ACHN (cell line): ENCODE results near the gene SLC23A1.
"Not testable (repeated sequence)": the region's sequence is repeated elsewhere in the genome, so short reads cannot be mapped to it uniquely, and the experiment has no call there.

Experiments
- DNase-seq: peaks from one replicate; pipeline ENCODE4 v3.0.0-alpha.2; 2015
- in situ Hi-C: cut with HindIII; loops from 2 replicates; pipeline ENCODE4 v1.10.0; 2017; ENCODE audit warnings: low sequenced_read_pairs, low pct_ligation_motif_present, low pct_unique_long_range_greater_than_20kb

SLC23A1 gene

DNA sequence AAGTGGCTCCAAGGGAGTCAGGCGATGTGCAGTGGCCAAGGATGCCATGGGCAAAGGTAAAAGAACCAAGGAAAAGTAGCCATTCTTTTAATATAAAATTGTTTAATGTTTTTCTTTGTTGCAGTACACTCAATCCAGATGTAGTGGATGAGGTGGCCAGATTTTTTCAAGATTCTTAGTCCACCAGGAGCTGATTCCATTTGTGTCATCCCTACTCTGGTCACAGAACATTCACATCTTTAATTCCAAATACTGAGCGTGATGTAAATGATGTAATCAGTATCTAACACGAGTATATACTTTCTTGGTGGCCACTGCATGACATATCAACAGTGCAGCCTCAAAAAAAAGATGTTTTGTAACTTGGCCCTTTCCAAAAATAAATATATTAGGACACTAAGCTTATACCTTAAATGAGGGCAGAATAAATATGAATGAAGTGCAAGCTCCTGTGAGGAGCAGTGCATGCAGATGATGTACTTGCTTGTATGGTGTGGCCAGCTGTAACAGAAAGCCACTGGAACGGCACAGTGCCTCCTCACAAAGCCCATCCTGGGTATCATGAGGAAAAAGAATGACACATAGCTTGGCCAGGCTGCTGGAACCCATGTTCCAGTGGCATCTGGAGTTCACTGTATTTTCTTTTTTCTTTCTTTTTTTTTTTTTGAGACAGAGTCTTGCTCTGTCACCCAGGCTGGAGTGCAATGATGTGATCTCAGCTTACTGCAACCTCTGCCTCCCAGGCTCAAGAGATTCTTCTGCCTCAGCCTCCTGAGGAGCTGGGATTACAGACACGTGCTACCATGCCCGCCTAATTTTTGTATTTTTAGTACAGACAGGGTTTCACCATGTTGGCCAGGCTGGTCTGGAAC, 27.3 kb upstream of the SLC23A1 start:
- no peak for DNase-seq
- in situ Hi-C loops = no loop called here

DNA sequence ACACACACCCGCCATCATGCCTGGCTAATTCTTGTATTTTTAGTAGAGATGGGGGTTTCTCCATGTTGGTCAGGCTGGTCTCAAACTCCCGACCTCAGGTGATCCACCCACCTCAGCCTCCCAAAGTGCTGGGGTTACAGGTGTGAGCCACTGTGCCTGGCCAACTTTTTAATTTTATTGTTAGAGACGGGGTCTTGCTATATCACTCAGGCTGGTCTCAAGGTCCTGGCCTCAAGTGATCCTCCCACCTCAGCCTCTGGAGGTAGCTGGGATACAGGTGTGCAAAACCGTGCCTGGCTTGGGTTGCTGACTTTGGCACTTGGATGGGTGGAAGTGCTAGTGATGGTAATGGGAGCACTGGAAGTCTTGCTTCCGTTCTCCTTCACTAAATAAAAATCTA, 26.0 kb upstream of the SLC23A1 start:
- in situ Hi-C loops, DNase-seq: not testable (repeated sequence)

DNA sequence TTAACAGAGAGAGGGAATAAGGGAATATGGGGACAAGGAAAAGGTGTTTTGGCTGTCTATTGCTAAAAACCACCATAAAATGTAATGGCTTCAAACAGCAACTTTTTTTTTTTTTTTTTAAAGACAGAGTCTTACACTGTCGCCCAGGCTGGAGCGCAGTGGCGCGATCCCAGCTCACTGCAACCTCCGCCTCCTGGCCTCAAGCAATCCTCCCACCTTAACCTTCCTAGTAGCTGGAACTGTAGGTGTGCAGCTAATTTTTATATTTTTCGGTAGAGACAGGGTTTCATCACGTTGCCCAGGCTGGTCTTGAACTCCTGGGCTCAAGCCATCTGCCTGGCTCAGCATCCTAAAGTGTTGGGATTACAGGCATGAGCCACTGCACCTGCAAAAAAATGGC, 25.1 kb upstream of the SLC23A1 start:
- DNase-seq = no peak
- in situ Hi-C loops = no loop called here

DNA sequence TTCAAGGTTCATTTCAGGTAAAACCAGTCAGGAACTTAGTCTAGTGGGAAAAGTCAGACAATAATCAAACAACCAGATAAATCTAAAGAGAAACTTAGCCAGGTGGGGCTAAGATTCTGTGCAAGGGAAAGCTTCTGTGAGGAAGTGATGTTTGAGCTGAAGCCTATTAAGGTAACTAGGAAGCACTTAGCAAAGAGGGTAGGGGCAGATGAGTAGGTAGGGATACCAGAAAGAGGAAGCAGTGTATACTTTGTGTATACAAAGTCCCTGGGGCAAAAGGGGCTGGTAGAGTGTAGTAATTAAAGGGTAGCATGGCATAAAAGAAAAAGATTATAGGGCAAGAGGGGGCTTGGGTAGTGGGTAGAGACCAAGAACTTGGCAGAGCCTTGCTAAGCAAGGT, 24.4 kb upstream of the SLC23A1 start:
- in situ Hi-C loops = no loop called here
- DNase-seq = no peak

DNA sequence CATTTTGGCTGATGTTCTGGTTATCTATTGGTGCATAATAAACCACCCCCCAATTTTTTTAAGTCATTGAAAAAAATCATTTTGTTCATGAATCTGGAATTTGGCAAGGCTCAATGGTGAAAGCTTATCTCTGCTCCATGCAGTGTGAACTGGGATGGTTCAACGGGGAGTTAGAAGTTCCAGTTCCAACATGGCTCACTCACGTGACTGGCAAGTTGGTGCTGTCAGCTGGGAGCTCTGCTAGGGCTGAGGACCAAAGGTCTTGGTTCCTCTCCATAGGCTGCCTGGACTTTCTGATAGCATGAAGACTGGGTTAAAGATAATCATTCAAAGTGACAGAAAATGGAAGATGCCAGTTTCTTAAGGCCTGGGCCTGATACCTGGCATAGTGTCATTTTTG, 23.9 kb upstream of the SLC23A1 start:
- in situ Hi-C loops = no loop called here
- DNase-seq = no peak

DNA sequence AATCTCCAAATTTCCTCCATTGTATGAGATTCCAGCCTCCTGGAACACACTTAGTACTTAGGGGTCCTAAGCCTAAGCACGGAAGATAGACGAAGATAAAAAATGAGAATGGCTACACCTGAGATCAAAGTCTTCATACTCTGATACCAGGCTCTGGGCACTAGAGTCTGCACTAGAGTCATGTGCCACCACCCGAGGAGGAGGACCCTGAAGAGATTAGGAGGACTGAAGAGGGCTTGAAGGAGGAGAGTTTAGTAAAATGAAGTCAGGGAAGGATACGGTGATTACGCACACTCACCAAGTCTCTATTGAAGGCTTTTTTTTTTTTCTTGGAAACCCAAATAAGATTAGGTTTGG, 21.4 kb upstream of the SLC23A1 start:
- in situ Hi-C loops = no loop called here
- DNase-seq = no peak

DNA sequence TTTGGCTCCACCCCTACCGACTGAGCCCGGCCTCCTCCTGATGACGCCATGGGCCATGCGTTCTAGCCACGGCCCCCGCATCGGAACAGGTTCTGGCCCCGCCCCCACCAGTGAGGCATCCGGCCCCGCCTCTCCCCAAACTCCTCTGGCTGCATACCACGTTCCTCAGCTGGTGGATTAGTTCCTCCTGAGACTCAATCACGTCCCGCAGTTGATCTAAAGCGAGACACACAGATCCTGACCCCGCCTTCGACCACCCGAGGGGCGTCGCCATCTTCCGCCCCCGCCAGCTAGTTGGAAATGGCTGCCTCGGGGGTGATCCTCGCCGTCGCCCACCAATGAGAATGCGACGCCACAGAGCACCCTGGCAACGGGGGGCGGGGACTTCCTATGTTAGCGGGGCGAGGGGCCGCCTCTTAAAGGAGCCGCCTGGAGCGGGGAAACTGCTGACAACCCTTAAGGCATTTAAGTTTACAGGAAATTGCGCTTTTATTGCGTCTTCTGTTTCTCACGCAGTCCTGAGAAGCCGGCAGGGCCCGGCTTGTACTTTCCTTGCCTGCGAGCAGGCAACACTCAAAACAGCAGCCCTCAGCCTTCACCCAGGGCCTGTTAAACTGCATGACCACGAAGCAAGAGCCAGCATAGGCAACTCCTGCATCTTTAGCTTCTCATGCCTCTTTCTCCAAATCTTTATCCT, 20.8 kb upstream of the SLC23A1 start, which contains the start of gene SPATA24:
Gene SPATA24, minus strand, starts transcription at position 303 of the 697 bp plus-strand sequence. Its CDS starts 29 bp downstream, at position 274.
- in situ Hi-C loops = no loop called here
- peak; percentile 93 for DNase-seq

DNA sequence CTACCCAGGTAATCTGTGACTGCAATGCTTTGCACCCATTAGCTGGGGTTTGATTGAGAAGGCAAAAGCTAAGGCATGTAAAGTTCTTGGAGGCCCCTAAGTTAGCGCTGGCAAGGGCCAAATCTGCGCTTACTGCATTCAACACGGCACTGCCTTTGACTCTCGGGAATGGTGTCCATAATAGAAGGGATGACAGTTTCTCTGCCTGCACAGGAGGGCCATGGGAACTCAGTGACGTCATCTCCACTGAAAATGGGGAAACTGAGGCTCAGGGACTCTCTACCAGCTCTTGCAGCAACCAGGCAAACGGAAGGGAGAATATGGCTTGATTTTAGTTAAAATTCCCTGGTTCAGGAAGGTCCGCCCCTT, 20.3 kb upstream of the SLC23A1 start:
- in situ Hi-C loops = no loop called here
- no peak for DNase-seq

DNA sequence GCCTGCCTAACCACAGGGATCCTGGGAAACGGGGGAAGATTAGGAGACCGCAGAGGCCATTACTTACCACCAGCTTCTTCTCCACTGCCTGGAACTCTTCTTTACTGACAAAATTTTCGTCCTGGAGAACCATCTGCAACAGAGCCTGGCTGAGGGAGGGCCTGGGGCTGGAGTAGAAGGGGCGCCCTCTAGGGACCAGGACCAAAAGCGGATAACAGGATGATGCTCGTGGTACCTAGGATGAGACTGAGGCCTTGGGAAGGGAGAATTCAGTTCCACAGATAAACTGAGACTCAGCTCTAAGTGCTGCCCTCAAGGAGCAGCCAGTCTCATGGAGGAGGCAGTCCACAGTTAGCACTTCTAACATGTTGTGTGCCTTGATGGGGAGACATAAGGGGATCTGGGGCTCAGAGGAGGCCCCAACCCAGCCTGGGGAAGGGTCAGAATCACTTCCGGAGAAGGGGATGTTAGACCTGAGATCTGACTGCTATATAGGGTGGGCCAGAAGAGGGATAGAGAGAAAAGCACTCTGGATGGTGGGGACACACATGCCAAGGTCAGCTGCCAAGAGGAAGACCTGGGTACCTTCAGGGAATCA, 19.6 kb upstream of the SLC23A1 start:
- in situ Hi-C loops = no loop called here
- DNase-seq = peak; percentile 23

DNA sequence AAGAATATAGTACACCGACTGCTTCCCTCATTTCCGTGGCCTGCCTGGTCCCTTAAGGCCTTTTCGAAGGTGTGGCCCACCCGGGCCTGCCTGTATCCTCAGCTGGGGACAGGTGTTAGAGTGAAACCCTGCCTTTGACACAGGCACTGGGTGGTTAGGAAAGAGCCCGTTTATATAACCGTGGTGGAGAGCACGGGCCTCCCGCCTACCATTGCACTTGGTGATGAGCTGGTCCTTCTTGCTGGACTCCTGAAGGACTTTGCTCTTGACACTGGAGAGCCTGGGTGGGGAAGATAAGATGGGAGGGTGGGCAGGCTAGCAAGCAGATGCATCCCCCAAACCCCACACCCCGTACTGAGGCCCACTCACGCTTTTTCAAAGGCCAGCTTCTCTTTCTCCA, 18.4 kb upstream of the SLC23A1 start:
- in situ Hi-C loops = no loop called here
- DNase-seq = no peak

DNA sequence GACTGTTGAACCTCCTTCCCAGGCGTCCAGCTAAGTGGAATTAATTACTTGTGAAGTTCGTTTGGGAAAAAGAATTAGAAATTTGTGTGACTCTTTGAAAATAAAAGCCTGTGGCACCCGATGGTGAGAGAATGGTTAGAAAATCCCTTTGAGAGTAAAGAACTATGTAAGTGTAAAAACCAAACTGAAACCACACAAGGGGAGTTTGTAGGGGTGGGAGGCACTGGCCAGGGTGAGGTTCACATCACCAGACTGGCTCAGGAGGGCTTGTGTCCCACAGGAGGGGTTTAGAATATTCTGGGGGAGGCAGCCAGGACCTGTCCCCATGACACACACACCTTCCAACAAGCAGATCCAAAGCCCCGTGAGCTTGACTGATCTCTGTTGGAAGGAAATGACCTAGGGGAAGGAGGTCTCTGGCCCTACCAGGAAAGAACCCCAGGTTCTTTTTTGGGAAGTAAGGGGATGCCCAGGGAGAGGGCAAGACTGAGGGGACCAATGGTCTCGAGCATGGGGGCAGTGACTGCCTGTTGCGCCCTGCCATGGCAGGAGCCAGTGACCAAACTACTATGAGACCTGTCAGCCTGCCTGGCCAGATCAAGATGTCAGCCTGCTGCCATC, 16.5 kb upstream of the SLC23A1 start:
- in situ Hi-C loops = no loop called here
- no peak for DNase-seq

DNA sequence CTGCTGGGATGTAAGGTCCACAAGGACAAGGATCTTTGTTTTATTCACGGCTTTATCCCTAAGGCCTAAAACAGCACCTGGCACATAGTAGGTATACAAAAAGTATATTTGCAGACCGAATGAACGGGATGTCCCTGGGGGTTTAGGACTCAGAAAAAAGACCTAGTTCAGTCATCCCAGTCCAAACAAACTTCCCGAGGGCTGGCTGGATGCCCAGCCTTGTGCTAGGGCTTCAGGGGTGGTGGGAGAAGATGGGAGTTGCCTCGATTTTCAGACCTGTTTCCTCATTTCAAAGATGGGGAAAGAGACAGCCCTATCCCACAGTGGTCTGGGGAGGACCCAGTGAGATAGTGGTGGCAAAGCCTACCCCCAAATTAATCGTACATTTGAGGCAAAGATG, 14.8 kb upstream of the SLC23A1 start:
- no peak for DNase-seq
- in situ Hi-C loops = no loop called here

DNA sequence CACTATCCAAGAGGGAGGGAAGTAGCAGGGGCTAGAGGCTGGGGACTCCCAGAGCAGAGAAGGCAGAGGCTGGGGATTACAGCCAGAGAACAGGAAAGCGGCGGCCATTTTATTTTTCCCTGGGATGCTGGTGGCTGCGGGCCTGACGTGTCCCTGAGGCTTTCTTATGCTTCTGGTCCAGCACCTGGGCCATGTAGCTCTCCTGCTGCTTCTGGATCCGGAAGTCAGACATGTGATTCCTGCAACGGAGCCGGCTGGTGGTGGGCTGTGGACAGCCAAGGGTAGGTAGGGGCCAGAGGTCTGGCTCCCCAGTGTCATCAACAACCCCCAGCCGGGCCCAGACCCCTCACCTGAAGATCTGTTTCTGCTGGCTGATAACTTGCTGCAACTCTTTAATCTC, 13.6 kb upstream of the SLC23A1 start:
- in situ Hi-C loops = no loop called here
- no peak for DNase-seq

DNA sequence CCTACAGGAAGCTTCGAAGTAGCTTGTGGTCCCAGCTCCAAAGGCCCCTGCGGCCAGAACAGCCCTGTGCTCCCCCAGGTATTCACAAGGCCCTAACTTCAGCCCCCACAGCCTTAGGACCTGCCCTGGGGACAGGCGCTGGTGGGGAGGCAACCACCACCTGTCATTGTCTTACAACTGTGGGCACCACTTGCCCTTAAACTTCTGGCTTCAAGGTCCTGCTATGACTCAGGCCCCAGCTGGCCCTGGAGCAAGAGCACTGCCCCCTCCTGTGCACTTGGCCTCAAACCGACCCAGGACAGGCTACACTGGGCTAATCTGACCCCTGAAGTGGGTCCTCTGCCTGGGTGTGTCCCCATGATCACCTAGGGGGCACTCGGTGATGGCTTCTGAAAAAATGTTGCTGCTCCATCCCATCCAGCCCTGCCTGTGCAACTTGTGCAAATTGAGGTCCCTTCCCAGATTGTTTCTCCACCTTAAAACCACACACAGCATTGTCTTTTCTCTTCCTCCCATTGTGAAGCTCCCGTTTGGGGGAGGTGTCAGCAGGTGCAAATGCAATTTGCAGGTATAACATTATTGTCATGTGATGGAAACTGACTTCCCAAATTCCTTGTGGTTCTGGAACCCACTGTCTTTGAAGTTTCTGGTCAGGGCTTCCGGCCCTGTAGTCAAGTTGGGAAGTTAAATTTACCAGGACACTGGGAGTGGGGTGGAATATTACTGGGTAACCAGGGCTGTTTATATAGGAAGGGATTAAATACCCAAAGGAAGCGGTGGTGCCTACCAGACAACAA, 12.9 kb upstream of the SLC23A1 start:
- in situ Hi-C loops = no loop called here
- DNase-seq = no peak

DNA sequence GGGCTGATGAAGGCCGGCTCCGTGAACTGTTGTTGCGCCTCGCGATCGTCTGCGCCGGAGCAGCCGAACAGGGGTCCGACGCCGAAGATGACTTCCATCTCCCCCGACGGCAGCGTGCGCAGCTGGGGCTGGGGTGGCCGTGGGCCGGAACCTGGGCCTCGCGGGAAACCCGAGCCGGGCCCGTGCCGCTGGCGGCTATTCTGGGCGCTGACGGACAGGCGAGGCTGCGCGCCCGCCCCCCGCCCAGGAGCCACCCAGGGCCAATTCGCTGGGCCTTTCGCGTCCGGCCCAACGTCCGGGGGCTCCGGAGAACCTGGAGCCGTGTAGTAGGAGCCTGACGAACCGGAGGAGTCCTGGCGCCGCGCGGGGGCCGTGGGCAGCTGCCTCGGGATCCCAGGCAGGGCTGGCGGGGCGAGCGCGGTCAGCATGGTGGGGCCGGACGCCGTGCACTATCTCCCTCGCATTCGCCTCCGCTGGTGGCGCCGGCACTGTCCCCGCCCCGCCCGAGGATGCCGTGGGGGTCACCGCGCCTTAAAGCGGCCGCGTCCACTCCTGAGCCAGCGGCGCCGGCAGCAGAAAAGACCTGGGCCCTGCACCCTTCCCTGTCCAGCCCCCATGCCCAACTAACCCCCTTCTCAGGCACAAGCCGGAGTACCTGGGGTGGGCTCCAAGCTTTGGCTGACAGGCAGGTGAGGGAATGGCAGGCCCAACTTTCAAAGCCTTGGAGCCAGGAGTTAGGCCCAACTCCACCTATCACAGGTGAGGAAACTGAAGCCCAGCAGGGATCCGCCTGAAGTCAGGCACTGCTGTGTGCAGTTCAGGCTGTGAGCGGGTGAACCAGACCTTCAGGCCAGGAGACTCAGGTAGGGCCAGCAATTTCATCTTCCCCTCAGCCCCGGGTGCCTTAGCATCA, 11.8 kb upstream of the SLC23A1 start, which contains the start of gene PROB1:
Gene PROB1, minus strand, starts transcription at position 451 of the 913 bp plus-strand sequence. Its CDS starts 23 bp downstream, at position 428.
- no peak for DNase-seq

DNA sequence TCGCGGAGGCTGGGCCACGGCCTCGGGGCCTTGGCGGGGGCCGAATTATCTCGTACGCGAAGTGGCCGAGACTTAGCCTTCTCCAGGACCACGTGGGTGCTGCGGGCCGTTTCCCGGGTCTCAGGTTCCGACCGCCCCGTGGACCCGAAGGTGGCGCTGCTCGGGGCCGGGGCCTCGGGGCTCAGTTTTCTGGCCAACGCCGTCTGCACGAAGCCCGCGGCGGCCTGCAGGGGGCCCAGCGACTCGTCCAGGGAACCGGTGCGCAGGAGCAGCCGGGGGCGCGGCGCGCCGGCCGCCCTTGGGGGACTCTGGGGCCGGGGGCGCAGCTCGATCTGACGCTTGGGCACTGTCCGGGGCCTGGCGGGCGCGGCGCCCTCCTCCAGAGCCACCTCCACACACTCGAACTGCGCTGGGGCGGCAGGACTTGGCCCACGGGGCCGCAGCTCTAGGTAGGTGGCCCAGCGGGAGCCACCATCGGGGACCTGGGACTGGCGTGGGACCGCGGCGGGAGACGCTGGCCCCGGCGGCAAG, 11.1 kb upstream of the SLC23A1 start:
- DNase-seq = no peak
- in situ Hi-C loops = no loop called here

More for the DNA sequence above, 11.8 kb upstream of the SLC23A1 start, which contains the start of gene PROB1:
- in situ Hi-C loops = no loop called here

DNA sequence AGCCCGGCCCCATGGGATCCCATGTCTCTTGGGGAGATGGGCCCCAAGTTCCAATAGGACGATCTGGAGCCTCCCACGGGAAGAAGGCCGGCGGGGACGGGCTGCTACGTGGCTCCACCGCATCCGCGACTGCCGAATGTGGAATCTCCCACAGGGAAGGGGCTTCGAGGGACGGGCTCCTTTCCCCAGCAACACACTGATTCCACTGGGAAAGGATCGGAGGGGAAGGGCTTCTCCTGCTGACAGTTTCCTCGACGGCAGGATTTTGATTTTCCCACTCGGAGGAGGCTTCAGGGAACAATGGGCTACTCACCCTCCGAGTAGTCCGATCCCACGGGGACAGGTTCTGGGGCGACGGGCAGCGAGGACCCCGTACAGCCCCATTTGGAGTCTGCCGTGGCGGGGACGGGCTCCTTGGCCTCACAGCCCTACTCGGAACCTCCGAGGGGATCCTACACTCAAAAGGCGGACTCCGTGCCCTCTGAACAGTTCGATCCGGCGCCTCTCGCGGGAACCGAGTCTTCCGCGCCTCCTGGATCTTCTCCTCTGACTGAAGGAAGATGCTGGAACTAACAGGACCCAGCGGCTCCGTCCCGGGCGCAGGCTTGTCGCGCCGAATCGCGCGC, 10.5 kb upstream of the SLC23A1 start:
- no peak for DNase-seq
- in situ Hi-C loops = no loop called here
